ENCODE results near the gene GOLGA6L1.
"Not testable (repeated sequence)": the region's sequence is repeated elsewhere in the genome, so short reads cannot be mapped to it uniquely, and the experiment has no call there.

GOLGA6L1 gene, protein sequence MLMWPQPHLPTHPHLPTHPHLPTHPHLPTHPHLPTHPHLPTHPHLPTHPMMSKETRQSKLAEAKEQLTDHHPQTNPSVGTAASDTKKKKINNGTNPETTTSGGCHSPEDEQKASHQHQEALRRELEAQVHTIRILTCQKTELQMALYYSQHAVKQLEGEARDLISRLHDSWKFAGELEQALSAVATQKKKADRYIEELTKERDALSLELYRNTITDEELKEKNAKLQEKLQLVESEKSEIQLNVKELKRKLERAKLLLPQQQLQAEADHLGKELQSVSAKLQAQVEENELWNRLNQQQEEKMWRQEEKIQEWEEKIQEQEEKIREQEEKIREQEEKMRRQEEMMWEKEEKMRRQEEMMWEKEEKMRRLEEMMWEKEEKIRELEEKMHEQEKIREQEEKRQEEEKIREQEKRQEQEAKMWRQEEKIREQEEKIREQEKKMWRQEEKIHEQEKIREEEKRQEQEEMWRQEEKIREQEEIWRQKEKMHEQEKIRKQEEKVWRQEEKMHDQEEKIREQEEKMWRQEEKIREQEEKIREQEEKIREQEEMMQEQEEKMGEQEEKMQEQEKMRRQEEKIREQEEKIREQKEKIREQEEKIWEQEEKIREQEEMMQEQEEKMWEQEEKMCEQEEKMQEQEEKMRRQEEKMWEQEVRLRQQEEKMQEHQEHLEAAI

DNA sequence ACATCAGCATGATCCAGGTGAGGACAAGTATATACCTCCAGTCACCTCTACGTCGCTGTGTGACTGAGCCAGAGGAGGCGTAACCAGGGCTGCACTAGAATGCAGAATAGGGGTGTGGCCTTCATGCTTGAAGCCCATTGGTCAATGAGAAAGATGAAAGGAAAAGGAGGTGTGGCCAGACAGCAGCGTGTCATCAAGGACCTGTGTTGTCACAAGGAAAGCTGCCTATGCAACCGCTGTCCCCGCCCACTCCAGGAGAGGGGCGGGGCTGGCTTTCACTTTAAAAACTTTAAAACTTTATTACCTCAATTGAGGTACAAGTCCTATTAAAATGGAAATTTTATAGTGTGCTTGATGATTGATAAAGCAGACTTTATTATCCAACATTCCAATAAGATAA, at the start of gene GOLGA6L1:
GOLGA6L1 (minus strand) TSS at position 101 of the 400 bp plus-strand sequence; CDS start at position 10, 91 bp downstream.
- not testable (repeated sequence) for DNase-seq

DNA sequence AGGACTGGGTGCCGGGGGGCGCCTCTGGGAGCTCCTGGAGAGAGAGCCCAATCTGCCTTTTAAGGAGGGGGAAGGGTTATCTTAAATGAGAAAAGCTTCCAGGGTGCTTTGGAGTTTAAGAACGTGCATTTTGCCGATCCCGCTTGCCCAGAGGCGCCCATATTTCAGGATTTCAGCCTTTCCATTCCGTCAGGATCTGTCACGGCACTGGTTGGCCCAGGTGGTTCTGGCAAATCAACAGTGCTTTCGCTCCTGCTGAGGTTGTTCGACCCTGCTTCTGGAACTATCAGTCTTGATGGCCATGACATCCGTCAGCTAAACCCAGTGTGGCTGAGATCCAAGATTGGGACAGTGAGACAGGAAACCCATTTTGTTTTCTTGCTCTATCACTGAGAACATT, 44.6 kb upstream of the GOLGA6L1 start:
- not testable (repeated sequence) for DNase-seq

DNA sequence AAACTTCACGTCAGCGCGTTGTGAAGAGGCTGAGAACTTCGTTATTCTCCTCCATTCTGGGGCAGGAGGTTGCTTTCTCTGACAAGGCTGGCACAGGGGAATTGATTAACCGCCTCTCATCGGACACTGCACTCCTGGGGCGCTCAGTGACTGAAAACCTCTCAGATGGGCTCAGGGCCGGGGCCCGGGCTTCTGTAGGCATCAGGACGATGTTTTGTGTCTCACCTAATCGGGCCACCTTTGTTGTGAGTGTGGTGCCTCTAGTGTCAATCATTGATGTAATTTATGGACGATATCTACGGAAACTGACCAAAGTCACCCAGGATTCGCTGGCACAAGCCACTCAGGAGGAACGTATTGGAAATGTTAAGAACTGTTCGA, 43.9 kb upstream of the GOLGA6L1 start:
- DNase-seq, result not testable (repeated sequence)

DNA sequence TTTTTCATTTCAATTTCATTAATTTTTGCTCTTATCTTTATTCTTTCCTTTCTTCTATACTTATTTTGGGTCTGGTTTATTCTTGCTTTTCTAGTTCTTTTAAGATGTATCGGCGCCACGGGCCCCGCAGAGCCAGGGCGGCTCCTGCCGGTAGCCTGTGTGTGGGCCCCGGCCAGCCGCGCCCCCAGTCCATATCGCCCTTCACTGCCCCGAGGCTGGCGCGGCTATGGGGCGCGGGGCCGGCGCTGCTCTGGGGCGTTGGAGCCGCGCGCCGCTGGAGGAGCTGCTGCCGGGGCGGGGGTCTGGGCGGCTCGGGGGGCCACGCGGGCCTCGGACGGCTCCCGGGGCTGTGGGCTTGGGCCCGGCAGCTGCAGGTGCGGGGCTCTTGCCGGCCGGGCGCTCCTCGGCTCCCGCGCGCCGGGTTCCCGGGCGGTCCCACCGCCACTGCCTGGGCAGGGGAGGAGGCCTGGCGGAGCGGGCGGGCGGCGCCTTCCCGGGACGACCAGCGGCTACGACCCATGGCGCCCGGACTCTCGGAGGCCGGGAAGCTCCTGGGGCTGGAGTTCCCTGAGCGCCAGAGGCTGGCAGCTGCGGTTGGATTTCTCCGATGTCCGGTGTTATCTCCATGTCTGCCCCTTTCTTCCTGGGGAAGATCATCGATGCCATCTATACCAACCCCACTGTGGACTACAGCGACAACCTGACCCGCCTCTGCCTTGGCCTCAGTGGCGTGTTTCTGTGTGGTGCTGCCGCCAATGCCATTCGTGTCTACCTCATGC, 43.3 kb upstream of the GOLGA6L1 start:
- not testable (repeated sequence) for DNase-seq

DNA sequence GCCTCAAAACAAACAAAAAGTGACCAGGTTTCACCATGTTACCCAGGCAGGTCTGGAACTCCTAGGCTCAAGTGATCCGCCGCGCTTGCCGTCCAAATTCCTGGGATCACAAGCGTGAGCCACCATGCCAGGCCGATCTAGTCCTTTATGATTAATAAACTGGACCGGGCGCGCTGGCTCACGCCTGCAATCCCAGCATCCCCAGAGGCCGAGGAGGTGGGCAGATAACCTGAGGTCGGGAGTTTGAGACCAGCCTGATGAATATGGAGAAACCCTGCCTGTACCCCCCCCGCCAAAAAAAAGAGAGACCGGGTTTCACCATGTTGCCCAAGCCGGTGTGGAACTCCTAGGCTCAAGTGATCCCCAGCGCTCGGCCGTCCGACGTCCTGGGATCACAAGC, 40.1 kb upstream of the GOLGA6L1 start:
- DNase-seq, result not testable (repeated sequence)

DNA sequence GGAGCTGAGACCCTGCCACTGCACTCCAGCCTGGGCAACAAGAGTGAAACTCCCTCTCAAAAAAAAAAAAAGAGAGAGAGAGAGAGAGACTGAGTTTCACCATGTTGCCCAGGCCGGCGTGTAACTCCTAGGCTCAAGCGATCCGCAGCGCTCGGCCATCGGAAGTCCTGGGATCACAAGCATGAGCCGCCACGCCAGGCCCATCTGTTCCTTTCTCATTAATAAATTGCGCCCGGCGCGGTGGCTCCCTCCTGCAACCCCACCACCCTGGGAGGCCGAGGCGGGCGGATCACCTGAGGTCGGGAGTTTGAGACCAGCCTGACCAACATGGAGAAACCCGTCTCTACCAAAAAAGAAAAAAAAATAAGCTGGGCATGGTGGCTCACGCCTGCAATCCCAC, 39.0 kb upstream of the GOLGA6L1 start:
- not testable (repeated sequence) for DNase-seq

DNA sequence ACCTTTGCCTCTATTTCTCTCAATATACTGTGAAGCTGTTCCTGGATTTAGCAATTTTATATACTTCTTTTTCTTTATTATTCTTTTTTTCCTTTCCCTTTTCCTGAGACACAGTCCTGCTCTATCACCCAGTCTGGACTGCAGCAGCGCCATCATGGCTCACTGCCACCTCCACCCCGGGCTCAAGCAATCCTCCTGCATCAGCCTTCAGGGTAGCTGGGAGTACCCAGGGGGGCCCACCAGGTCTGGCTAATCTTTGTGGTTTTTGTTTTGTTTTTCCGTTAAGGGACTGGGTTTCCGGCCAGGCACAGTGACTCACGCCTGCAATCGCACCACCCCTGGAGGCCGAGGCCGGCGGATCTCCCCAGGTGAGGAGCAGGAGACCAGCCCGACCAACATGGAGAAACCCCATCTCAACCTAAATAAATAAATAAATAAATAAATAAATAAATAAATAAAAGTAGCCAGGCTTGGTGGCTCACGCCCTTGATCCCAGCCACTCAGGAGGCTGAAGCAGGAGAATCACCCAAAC, 38.1 kb upstream of the GOLGA6L1 start:
- not testable (repeated sequence) for DNase-seq

DNA sequence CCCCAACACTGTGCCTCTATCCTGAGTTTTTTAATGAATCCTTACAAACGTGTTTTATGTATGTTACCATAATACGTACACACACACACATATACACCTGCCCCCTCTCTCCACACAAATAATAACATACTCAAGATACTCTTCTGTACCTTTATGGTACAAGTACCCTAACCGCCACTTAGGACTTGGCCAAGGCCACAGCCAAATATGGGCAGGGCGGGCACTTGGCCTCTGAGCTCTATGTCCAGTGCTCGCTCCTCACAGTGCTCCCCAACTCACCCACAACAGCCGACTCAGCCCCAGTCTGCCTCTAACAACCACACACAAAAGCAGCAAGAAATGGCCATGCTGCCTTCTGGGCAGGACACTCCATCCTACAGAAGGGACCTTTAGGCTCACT, 3.8 kb downstream of the GOLGA6L1 start:
- not testable (repeated sequence) for DNase-seq

DNA sequence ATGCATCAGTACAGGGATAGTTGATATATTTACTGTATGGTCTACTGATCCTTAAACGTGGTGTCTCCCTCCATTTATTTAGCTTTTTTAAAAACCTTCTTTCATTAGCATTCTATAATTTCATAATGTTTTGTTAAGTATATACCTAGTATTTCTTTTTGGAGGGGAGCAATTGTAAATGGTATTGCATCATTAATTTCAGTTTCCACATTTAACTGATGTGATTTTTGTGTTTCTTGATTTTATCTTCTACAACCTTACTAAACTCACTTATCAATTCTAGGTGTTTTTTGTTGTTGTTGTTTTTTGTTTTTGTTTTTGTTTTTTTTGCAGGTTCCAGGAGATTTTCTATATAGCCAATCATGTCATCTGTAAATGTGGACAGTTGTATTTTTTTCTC, 18.4 kb downstream of the GOLGA6L1 start:
- DNase-seq, result no peak

DNA sequence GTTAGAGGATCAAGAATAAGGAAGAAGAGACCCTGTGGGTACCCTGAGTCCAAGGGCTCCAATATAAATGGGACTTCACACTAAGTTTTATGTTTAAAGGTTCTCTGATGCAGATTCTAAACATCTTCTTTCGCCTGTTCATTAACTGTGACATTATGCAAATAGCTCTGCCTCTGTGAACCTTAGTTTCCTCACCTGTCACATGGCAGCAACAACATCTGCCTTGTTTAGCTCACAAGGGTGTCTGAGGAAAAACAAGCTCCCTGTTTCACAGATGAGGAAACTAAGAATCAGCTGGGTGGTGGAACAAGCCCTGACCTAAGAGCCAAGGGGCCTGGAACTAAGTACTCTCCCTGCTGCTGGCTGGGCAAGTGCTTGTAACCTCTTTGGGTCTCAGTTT, 40.8 kb downstream of the GOLGA6L1 start:
- no peak for DNase-seq

DNA sequence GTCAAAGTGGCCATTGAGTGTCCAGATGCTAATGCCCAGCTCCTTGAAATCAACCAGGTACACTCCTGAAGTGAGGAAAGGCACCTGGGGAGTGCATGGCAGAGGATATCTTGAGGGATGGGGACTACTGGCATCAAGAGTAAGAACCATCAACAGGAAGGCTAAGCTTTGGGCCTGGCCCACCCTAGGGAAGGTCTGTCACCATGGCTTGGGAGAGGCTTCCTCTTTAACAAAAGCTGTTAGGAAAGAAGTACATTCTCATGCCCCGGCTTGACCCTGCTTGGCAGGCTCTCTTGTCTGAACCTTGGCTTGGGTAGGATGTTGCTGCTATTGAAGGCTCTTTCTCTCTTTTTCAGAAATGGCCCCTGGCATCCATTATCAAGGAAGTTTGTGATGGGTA, 53.5 kb downstream of the GOLGA6L1 start:
- DNase-seq, result no peak

DNA sequence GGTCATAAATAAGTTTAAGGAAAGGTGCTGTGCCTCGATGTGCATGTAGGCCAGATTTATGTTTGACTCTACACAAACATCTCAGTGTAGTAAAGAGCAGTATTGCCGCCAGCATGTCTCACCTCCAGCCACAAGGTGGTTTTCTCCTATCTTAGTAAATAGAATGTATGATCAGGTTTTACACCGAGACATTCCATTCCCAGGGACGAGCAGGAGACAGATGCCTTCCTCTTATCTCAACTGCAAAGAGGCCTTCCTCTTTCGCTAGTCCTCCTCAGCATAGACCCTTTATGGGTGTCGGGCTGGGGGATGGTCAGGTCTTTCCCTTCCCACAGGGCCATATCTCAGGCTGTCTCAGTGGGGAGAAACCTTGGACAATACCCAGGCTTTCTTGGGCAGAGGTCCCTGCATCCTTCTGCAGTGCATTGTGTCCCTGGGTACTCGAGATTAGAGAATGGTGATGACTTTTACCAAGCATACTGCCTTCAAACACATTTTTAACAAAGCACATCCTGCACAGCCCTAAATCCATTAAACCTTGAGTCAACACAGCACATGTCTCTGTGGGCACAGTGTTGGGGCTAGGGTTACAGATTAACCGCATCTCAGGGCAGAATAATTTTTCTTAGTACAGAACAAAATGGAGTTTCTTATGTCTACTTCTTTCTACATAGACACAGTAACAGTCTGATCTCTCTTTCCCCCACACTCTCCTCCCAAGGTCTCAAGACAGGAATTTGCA, 54.5 kb downstream of the GOLGA6L1 start:
- DNase-seq, result not testable (repeated sequence)

DNA sequence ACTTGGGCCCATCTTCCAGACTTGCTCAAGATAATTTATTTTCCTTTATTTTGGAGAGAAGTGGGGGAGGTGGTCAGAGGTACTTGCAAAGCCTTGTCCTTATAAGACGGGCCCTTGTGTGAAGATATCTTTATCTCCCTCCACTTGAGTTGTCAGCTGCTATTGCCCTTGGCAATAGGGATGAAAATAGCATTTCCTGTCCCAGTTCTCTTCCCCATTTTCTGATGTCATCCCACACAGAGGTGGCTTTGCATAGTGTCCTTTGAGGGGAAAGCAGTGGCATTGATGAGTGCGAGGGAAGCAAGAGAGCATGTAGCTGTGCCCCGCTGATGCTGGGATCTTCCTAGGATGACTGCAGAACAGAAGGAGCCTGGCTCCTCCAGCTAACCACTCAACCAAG, 55.4 kb downstream of the GOLGA6L1 start:
- DNase-seq, result no peak

DNA sequence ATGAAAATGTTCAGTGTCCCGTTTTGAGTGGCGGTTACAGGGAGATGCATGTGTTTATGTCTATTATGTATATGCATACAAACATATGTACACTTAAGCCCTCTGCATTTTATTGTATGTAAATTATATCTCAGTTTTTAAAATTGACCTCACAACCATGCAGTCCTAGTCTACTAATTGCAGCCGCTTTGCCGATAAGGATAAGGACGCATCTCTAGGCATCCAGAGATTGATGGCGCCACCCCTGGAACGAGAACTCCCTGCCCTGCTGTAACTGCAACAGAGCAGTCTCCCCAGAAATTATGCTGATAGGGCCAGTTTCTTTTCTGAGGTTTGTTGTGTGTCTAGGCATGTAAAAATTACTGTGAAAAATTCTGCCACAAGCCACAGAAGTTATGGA, 56.9 kb downstream of the GOLGA6L1 start:
- no peak for DNase-seq

Measured in NCI-H1092 treated with DMSO at 0.1 percent for 48 hours (cell line).